HepG2 (cell line): Measurements from ENCODE around the gene ROMO1.
A peak's percentile ranks its signal among the peaks of the same experiment; 100 is the strongest.

Experiments used
- CTCF ChIP-seq: sonication (generic); formaldehyde crosslinking; IDR thresholded peaks from 2 replicates; pipeline ENCODE4 v1.5.0; 2020; ENCODE audit warnings: mild to moderate bottlenecking, missing genetic modification reagents, moderate library complexity
- ETV5 ChIP-seq: IDR thresholded peaks from 2 replicates; pipeline ENCODE4 v1.6.1; 2018; ENCODE audit warnings: missing biosample characterization, missing genetic modification reagents, inconsistent platforms, borderline replicate concordance
- FOXK2 ChIP-seq: fragments of 450-650 bp; IDR thresholded peaks from 2 replicates; pipeline ENCODE4 v1.6.1; 2016
- MAFK ChIP-seq, 2 experiments: IDR thresholded peaks in 1 of 2; conservative IDR thresholded peaks in 1 of 2; 2 replicates each; pipeline ENCODE4 v1.6.1; 2011; ENCODE audit warnings: improper control_type of control experiment in 2 of 2, low read length in 2 of 2
- MAX ChIP-seq: IDR thresholded peaks from 2 replicates; pipeline ENCODE4 v1.6.1; 2012; ENCODE audit warnings: inconsistent platforms
- MEIS2 ChIP-seq: sonication (generic); formaldehyde crosslinking; IDR thresholded peaks from 2 replicates; pipeline ENCODE4 v1.9.0; 2021; ENCODE audit warnings: mild to moderate bottlenecking, missing genetic modification reagents
- SIN3A ChIP-seq: IDR thresholded peaks from 2 replicates; pipeline ENCODE4 v1.6.1; 2011; ENCODE audit warnings: low read depth, mild to moderate bottlenecking, control low read depth, low read length, borderline replicate concordance
- TARDBP ChIP-seq: sonication (generic); formaldehyde crosslinking; IDR thresholded peaks from 2 replicates; pipeline ENCODE4 v1.8.0; 2022; ENCODE audit warnings: mild to moderate bottlenecking, missing genetic modification reagents
- THYN1 ChIP-seq: sonication (generic); formaldehyde crosslinking; IDR thresholded peaks from 2 replicates; pipeline ENCODE4 v1.8.1; 2023; ENCODE audit warnings: low read depth, mild to moderate bottlenecking, moderate library complexity, missing genetic modification reagents, borderline replicate concordance
- USF2 ChIP-seq, 2 experiments: sonication (generic) in 1 of 2; formaldehyde crosslinking in 1 of 2; IDR thresholded peaks; 2 replicates each; pipeline versions ENCODE4 v1.5.1 to v1.6.1; 2011 to 2020; ENCODE audit warnings: borderline replicate concordance in 1 of 2, low read depth in 1 of 2, low read length in 1 of 2, mild to moderate bottlenecking in 1 of 2, missing genetic modification reagents in 1 of 2, moderate library complexity in 1 of 2
- YY1 ChIP-seq: IDR thresholded peaks from 2 replicates; pipeline ENCODE4 v1.6.1; 2011; ENCODE audit warnings: low read length, low read depth, moderate library complexity, mild to moderate bottlenecking; ENCODE audit not compliant: insufficient read depth, insufficient replicate concordance
- ZNF597 ChIP-seq: sonication (generic); formaldehyde crosslinking; IDR thresholded peaks from 2 replicates; pipeline ENCODE4 v1.5.0; 2020; ENCODE audit warnings: missing genetic modification reagents

GRCh38 chr20:35724321-35725230 lies 25.4 kb downstream of the ROMO1 start:
- TF ChIP-seq YY1 (no peak), MAX (no peak), TARDBP (CRISPR knock-in tag) (no peak), THYN1 (no peak), ETV5 (no peak), USF2 (IDR thresholded peaks at IDR 0.05; ENCODE audit: low read depth, low read length) (no peak), USF2 (CRISPR knock-in tag; IDR thresholded peaks at IDR 0.05; ENCODE audit: borderline replicate concordance) (no peak), FOXK2 (no peak), ZNF597 (CRISPR knock-in tag) (no peak), CTCF (CRISPR knock-in tag) (no peak), MEIS2 (no peak), MAFK (conservative IDR thresholded peaks at IDR 0.05 in 1 of 2, IDR thresholded peaks at IDR 0.05 in 1 of 2; ENCODE audit: low read length in 2 of 2) (peak; percentile 80 to 81), SIN3A (no peak)
